Astrocyte (in vitro differentiated cells and primary cell): ENCODE measurements around the gene OSBPL1A.

Experiments used
- CTCF ChIP-seq: IDR thresholded peaks from 2 replicates; pipeline ENCODE4 v1.5.1; 2011; ENCODE audit warnings: low read depth, mild to moderate bottlenecking, inconsistent platforms, low read length, moderate library complexity; ENCODE audit not compliant: insufficient read depth
- EZH2 ChIP-seq: IDR thresholded peaks from 2 replicates; pipeline ENCODE4 v1.6.1; 2012; ENCODE audit warnings: mild to moderate bottlenecking, low read length, inconsistent platforms; ENCODE audit not compliant: insufficient read depth

GRCh38 chr18:24426398-24427294 lies 29.0 kb upstream of the OSBPL1A start, which contains the start of gene IMPACT:
- no peak for TF ChIP-seq CTCF
- TF ChIP-seq EZH2 = no peak
